GM21529 (cell line): ENCODE results near the gene SCGB1C2.

ENCODE experiments used
- ATAC-seq: cut with Tn5 transposase; IDR thresholded peaks from one replicate; pipeline ENCODE4 v1.9.1; 2021; ENCODE audit not compliant: unreplicated experiment

Gene SCGB1C2

GRCh38 chr17:170130-170670 is 32.8 kb downstream of the SCGB1C2 start:
- no peak for ATAC-seq

- ATAC-seq, result no peak
Measured at GRCh38 chr17:171871-172270, 34.5 kb downstream of the SCGB1C2 start.

DNA sequence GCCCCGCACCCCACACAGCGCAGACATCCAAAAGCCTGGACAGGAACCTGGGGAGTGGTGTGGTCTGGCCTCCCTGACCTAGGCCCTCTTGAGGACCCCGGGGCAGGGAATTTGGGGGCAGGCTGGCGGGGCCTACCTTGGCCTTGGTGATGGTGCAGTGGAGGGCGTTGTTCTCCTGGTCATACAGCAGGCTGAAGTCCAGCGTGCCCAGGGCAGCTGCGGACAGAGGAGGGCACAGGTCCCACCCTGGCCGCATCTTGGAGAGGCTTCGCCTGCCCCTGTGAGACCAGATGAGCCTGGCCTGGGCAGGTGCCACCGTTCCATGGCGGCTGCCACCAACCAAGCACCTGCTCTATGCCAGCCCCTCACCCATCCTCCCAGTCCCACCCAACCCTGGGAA is 35.0 kb downstream of the SCGB1C2 start:
- ATAC-seq, result no peak

GRCh38 chr17:173166-173911 is 36.0 kb downstream of the SCGB1C2 start:
- no peak for ATAC-seq

DNA sequence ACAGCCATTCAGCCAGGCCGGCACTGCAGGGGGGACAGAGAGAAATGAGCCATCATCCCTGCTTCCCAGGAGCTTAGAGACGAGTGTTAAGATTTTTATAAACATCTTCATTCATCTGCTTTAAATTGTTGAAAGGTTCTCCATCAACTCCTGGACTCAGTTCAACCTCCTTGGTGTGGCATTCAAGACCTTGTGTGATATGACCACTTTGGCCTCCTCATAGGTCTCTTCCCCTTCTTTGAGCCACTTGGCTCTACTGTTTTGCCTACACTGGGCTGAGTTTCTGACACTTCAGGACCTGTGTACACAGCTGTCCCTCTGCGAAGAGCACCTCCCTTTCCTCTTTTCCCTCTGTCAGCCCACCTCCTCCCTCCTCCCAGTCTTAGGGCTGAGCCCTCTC is 39.8 kb downstream of the SCGB1C2 start:
- no peak for ATAC-seq

DNA sequence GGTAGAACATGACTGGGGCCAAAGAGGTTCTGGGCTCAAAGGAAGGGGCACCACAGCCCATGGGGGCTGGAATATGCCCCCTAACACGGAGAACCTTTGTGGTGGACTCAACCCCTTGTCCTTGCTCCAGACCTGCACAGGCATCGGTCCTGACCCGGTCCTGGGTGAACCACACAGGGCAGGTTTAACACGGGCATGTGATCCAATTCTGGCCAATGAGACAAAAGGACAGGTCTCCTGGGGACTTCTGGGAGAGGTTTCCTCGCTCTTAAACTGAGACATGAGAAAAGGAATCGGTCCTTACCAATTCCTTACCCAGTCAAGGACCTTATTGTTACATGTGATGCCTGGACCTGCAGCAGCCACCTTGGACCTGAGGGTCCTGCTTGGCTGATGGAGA is 40.4 kb downstream of the SCGB1C2 start:
- no peak for ATAC-seq

DNA sequence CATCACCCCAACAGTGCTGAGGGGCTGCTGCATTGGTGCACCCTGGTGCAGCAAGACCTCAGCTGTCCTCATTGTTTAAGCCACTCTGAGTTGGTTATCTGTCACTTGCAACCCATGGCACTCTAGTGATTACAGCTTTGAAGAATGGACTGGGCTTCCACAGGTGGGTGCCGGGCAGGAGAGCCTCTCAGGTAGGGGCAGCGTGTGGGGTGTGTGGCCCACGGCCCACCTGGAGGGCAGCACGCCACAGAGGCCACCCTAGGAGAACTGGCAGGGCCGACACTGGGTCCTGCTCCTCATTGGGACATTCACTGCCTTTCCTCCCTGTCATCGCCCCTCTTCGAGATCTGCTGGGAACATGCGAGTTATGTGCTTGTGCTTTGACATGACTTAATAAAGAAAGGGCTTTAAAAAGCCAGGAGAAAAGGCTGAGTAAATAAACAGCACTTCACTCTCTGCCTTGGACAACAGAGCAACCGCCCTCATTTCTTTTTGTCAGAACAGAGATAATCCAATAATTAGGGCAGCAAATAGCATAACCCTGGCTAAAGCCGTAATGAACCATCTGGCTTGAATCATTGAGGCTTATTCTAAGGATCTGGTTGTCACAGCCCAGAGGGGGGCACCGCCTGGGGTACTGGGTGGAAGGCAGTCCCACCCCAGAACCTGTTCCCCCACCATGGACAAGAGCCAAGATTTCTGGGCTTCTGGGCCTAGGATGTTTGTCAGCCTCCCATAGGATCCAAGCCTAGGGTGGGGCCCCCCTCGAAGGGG is 41.1 kb downstream of the SCGB1C2 start:
- ATAC-seq, result no peak

GRCh38 chr17:179066-179432 is 41.7 kb downstream of the SCGB1C2 start:
- no peak for ATAC-seq

DNA sequence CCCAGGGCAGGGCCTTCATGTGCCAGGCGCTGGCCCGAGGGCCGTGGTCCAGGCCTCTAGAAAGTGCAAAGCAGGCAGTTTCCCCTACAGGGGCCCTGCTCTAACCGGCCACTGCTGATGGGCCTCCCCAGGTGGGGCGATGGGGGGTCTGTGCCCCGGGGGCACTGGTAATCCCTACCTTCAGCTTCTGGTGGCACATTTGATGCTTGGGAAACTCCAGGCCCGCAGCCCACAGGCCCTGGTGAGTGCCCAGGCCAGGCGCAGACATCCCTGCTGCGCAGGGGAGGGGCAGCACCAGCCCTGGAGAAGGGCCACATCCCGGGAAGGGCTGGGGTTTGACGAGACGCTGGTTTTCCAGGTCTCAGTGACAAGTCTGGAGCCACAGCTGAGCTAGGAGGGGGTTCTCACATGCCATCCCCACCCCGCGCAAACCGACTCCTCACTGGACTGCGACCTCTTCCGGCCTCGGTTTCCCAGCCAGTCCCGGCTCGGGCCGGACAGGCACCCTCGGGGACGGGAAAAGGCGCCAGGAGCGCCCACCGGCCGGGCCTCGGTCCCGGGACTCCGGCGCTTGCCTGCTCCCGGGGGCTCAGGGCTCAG is 42.5 kb downstream of the SCGB1C2 start:
- no peak for ATAC-seq

DNA sequence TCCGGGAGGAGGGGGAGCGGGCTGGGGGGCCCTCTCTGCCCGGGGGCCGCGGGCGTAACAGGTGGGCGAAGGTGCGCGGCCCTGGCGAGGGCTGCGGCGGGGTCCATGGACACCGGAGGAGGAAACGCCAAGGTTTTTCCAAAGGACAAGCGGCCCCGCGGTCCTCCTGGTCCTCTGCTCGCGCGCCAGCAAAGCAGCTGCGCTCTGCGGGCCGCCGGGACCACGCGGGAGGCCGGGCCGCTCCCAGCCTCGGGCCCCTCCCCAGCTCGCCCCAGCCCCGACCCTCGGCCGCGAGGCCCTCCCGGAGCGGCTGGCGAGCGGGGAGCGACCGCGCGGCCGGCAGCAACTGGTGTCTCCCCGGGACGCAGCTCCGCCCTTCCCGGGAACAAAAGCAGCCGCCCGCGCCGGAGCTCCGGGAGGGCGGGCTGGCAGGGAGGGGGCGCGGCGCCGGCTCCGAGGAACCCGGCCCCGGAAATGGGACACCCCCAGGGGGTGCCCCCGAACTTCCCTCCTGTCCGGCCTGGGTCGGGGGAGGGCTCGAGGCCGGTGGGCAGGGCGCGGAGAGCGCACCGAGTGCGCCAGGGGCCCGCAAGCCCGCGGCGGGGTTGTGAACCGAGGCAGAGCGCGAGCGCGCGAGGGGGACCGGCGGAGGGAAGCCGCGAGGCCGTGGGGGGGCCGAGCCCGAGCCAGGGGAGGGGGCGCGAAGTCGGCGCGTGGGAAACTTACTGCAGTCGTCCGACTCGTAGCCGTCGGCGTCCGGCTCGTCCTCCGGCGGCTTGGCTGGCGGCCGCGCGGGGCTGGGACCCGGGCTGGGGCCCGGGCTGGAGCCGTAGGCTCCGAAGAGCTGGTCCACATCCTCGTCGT is 43.2 kb downstream of the SCGB1C2 start:
- no peak for ATAC-seq

GRCh38 chr17:181245-182049 is 44.1 kb downstream of the SCGB1C2 start, which contains the start of gene DOC2B:
Gene DOC2B (minus strand): TSS chr17:181650. CDS start chr17:181479, 171 bp downstream.
- no peak for ATAC-seq

DNA sequence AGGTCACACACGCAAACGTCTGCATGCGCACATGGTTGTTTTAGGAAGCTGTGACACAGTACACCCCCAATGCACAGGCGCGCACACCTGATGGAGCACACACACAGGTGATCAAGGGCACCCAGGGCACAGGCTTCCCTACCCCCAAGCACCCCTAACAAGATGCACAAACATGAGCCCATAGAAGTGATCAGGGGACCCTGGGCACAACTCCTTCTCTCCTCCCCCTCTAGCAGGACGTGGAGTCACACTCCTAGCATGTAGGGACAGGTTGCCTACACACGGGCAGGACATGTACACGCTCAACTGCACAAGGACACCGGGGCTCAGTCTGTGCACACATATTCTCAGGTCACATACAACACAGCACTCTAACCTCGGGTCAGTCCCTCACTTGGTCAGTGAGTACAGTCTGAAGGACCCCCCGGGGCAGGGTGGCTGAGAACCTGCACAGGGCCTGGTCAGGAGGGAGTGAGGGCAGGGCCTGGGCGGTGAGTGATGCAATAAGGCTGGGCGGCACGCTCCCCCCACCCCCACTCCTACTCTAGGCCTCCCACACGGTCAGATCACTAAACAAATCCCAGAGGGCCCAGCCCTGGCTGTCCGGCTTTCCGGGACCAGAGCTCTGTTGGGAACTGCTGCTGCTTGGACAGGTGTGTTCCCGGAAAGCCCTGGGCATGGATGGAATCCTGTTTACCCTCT is 44.8 kb downstream of the SCGB1C2 start:
- no peak for ATAC-seq

- ATAC-seq, result no peak
Measured at GRCh38 chr17:183021-183420, 45.7 kb downstream of the SCGB1C2 start.

DNA sequence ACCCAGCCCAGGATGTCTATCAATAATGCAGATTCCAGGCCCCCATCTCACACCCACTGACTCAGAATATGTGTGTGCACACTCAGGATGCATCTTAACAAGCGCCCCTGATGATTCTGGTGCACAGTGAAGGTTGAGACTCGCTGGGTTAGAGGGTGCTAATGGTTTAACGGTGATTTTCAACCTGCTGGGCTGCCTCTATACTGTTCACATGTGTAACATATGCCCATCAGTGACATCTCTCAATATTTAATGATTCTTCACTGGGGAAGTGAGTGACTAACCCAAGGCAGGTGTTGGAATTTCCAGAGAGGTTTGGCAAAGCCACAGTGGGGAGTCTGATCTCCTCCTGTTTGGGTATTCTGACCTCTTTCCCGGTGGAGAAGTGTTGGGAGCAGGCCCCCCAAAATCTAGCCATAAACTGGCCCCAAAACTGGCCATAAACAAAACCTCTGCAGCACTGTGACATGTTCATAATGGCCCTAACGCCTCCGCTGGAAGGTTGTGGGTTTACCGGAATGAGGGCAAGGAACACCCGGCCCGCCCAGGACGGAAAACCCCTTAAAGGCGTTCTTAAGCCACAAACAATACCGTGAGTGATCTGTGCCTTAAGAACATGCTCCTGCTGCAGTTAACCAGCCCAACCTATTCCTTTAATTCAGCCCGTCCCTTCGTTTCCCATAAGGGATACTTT is 48.2 kb downstream of the SCGB1C2 start:
- ATAC-seq, result no peak

DNA sequence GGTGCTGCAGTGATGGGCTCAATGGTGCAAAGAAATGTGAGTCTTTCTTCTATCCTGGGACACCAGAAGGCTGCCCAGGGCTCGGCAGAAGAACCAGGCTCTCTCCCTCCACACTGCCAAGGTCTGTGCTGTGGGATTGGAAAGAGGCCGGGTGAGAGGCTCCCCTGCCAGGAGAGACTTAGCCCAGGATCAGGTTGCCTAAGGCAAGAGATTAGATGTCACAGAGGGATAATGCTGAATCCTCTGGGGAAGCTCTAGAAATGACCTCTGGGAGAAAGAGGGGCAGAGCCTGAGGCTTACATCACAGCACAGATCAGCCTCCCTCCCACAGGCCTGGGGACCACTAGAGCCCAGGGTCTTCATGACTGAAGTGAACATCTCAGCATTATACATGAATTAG is 49.8 kb downstream of the SCGB1C2 start:
- no peak for ATAC-seq
